WERI-Rb-1 (cell line): ENCODE results near the gene NAXD.
A peak's percentile ranks its signal among the peaks of the same experiment; 100 is the strongest.

Experiments
- DNase-seq: peaks from one replicate; pipeline ENCODE4 v3.0.0-alpha.2; 2020
- H3K27ac ChIP-seq: fragments of 250-450 bp; sonication (Bioruptor Pico); 2 replicates; pipeline ENCODE4 v1.5.1; 2020; ENCODE audit warnings: mild to moderate bottlenecking, moderate library complexity
- H3K27me3 ChIP-seq: fragments of 250-450 bp; sonication (Bioruptor Pico); 2 replicates; pipeline ENCODE4 v1.5.1; 2021; ENCODE audit warnings: mild to moderate bottlenecking, low read depth, moderate library complexity; ENCODE audit not compliant: insufficient read depth, severe bottlenecking
- H3K36me3 ChIP-seq: fragments of 250-450 bp; sonication (Bioruptor Pico); 2 replicates; pipeline ENCODE4 v1.5.1; 2020; ENCODE audit warnings: mild to moderate bottlenecking, moderate library complexity
- H3K4me3 ChIP-seq: 2 replicates; pipeline ENCODE4 v1.5.1; 2011; ENCODE audit warnings: low read depth, mild to moderate bottlenecking, control low read depth, low read length
- H3K9me3 ChIP-seq: fragments of 250-450 bp; sonication (Bioruptor Pico); 2 replicates; pipeline ENCODE4 v1.5.1; 2021; ENCODE audit warnings: mild to moderate bottlenecking, moderate library complexity; ENCODE audit not compliant: severe bottlenecking
- CTCF ChIP-seq: IDR thresholded peaks from 2 replicates; pipeline ENCODE4 v1.5.1; 2011; ENCODE audit warnings: low read depth, mild to moderate bottlenecking, control low read depth, inconsistent platforms, low read length

NAXD gene

GRCh38 chr13:110637747-110638146 is 22.4 kb downstream of the NAXD start:
- Histone ChIP-seq H3K27me3 (no peaks in the 10 kb centered on the region), H3K36me3 (peaks cover 91% of the 10 kb centered on the region), H3K27ac (no peak overlapping the region), H3K4me3 (no peak overlapping the region), H3K9me3 (no peaks in the 10 kb centered on the region)
- TF ChIP-seq CTCF: 0 out of 2 replicates have a peak, but pooled peaks have one; percentile 23
- peak; percentile 76 for DNase-seq

- no peak for DNase-seq
- no peak overlapping the region for H3K4me3 ChIP-seq
- H3K27me3 ChIP-seq: no peaks in the 10 kb centered on the region
- TF ChIP-seq CTCF: no peak
- peaks cover 97% of the 10 kb centered on the region for H3K36me3 ChIP-seq
- H3K9me3 ChIP-seq: no peaks in the 10 kb centered on the region
- H3K27ac ChIP-seq: 0 out of 2 replicates have a peak overlapping the region, but pooled peaks have one; percentile 14
Measured at GRCh38 chr13:110638257-110638656, 22.9 kb downstream of the NAXD start.

- H3K36me3 ChIP-seq: peaks cover 98% of the 10 kb centered on the region
- H3K27ac ChIP-seq: no peak overlapping the region; the same call in 1 of the 2 replicates
Measured at GRCh38 chr13:110638814-110639806, 23.8 kb downstream of the NAXD start.

GRCh38 chr13:110639935-110640334 is 24.6 kb downstream of the NAXD start:
- no peak for TF ChIP-seq CTCF
- no peak for DNase-seq
- Histone ChIP-seq H3K4me3 (no peak overlapping the region), H3K27me3 (no peaks in the 10 kb centered on the region), H3K36me3 (peaks cover 98% of the 10 kb centered on the region), H3K9me3 (no peaks in the 10 kb centered on the region), H3K27ac (no peak overlapping the region)

More at GRCh38 chr13:110638814-110639806, 23.8 kb downstream of the NAXD start:
- TF ChIP-seq CTCF: no peak
- DNase-seq: no peak
- no peaks in the 10 kb centered on the region for H3K27me3 ChIP-seq
- H3K4me3 ChIP-seq: no peak overlapping the region
- no peaks in the 10 kb centered on the region for H3K9me3 ChIP-seq

GRCh38 chr13:110640591-110641029 is 25.3 kb downstream of the NAXD start:
- H3K36me3 ChIP-seq: peaks cover 98% of the 10 kb centered on the region

More at GRCh38 chr13:110640591-110641029, 25.3 kb downstream of the NAXD start:
- H3K27me3 ChIP-seq: no peaks in the 10 kb centered on the region
- no peak for TF ChIP-seq CTCF
- no peak overlapping the region for H3K27ac ChIP-seq
- DNase-seq: no peak
- no peaks in the 10 kb centered on the region for H3K9me3 ChIP-seq
- H3K4me3 ChIP-seq: no peak overlapping the region
